Stimulated activated CD4-positive, alpha-beta T cell treated with anti-CD3 and anti-CD28 coated beads, Interleukin-1b, Interleukin-23, amount 100 ng/mL, for 48 hours (primary cell): Measurements from ENCODE around the gene CABP2.
A peak's percentile ranks its signal among the peaks of the same experiment; 100 is the strongest.

Experiments
- DNase-seq: peaks from one replicate; pipeline ENCODE4 v3.0.0-alpha.2; 2020

Gene CABP2

GRCh38 chr11:67507242-67507863, 15.9 kb downstream of the CABP2 start:
- DNase-seq: no peak

DNA sequence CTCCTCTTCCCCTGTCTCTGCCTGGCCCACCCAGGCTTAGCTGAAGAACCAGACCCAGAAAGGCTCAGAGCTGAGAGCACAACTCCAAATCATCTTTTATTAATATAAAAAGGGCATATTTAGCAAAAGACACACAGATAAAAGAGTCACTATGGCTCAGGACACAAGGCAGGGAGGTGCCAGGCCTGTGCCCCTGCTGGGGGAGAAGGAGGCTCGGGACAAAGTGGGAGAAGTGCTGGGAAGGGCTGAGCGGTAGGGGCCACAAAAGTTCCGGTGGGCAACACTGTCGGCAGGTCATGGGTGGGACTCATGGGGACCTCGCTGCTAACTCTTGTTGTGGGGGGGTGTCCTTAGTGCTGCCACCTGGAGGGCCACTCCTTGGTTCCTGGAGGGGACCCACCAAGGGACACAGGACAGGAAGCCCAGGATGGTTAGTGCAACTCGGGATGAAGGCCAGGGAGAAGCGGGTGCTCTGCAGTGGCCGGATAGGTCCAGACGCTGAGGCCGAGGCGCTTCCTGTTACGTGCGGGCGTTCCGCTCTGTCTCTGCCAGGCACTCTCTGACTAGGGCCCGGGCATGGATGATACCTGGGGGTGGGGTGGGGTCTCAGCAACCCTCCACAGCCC, 16.7 kb downstream of the CABP2 start:
- DNase-seq: no peak

DNA sequence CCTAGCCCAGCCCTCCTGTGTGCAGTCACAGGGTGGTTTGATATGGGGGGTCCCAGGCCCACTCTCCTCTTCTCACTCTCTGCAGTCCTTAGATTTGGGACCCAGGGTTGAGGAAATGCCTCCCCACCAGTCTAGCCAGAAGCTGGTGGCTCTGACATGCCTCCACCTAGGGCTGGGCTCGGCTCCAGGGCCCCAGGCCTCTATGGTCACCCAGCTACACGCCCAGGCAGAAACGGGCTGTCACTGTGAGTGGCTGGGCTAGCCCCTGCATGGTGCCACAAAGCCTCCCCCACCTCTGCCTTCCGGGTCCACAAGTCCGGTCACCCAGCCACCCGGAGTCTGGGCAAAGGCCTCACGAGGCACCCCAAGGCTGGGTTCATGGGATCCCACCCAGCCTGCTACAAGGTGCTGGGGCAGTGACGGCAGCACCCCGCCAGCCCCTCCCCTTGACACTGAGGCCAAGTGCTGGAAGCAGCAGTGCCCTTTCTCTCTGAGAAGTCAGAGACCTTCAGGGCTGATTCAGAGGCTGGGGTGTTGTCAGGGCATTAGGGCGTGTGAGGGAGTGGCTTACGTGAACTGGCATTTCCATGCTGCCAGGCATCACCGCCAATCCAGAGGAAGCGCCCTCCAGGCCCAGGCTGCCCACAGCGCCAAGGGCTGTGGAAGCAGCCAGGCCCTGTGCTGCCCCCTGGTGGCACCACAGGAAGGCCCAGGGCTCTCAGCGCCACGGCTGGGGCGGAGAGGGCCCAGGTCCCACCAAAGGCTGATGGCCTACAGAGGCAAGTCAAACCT, 17.4 kb downstream of the CABP2 start:
- peak; percentile 97 for DNase-seq

DNA sequence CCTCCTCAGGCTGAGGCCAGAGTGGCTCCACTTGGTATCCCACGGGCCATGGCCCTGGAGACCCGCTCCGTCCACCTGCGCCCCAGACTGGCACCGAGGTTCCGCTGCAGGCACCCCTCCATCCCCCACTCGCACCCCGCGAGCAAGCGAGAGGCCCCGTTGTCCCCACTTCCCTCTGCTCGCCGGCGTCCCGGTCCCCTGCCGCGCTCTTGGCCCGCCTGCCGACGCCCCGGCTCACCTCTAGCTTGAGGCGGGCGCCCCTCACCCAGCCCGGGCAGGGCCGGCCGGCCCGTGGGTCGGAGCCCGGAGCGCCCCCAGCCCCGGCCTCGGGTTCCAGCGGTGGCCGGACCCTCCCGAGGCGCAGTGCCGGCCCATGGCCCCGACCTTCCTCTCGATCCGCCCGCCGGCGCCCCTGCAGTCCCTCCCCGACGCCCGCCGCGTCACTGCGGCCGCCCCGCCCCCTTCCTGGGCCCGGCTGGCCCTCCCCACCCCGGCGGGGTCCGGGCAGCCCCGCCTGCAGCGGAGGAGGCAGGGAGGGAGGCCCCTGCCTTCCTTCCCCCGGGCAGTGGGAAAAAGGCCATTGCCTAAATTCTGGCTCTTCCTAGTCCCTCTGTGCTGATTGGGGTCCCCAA, 18.2 kb downstream of the CABP2 start, which contains the start of gene PITPNM1:
PITPNM1 (minus strand) TSS at position 414 of the 632 bp plus-strand sequence. CDS start 1,183 bp downstream, outside the sequence.
- DNase-seq: peak; percentile 69

DNA sequence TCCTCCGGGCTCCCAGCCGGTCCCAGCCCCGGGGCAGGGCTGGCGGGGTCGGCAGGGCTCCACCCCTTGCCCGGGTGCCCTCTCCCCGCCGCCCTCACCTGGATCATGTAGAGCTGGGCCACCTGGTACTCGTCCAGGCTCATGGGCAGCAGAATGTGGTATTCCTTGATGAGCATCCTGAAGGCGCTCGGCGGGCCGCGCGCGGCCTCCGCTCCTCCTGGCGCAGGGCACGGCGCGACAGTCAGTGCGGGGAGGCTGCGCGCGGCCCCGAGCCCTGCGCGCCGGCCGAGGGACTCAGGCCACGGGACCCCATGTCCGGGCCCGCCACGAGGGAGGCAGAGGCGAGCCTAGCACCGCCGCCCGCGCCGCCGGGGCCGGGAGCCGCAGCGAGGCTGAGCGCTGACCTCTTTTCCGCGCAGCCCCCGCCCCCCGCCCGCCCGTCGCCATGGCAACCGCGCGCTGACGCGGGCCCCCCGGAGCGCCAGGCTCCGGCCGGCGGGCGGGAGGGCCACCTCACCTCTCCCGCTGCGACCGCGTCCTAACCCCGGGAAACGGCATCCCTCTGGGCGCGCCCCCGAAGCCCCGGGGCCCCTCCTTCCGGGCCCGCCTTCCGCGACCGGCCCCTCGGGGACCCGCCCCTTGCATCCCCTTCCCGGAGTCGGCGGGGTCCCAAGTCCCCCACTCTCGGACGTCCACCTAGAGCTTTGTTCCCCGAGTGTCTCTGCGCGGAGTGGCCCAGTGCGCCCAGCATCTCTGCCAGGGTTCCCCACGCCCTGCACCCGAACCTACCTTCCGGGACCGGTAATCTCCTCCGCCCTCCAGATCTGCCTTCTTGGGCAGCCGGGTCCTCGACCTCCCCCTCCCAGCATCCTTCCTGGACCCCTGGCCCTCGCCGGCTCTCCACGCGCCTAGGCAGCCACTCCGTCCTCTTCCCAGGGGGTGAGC, 19.0 kb downstream of the CABP2 start:
- no peak for DNase-seq

- no peak for DNase-seq
Observed at GRCh38 chr11:67503119-67504004, 19.9 kb downstream of the CABP2 start.

GRCh38 chr11:67502328-67502979, 20.8 kb downstream of the CABP2 start:
- no peak for DNase-seq

DNA sequence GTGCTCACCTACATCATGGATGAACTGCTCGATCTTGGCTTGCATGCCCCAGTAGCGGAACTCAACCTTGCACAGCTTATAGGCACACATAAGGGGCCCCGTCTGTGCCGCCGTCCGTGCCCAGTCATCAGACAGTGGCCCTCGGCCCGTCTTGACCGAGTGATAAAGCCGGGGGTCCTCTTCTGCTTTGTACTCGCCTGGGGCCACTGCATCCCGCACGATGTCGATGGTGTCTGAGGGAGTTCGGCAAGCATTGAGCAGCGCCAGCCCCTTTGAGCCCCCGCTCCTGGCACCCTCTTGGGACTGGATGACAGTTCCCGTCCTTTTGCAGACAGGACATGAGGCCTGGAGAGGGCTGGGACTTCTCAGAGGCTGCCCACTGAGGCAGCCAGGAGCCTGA, 21.4 kb downstream of the CABP2 start:
- DNase-seq: no peak

DNA sequence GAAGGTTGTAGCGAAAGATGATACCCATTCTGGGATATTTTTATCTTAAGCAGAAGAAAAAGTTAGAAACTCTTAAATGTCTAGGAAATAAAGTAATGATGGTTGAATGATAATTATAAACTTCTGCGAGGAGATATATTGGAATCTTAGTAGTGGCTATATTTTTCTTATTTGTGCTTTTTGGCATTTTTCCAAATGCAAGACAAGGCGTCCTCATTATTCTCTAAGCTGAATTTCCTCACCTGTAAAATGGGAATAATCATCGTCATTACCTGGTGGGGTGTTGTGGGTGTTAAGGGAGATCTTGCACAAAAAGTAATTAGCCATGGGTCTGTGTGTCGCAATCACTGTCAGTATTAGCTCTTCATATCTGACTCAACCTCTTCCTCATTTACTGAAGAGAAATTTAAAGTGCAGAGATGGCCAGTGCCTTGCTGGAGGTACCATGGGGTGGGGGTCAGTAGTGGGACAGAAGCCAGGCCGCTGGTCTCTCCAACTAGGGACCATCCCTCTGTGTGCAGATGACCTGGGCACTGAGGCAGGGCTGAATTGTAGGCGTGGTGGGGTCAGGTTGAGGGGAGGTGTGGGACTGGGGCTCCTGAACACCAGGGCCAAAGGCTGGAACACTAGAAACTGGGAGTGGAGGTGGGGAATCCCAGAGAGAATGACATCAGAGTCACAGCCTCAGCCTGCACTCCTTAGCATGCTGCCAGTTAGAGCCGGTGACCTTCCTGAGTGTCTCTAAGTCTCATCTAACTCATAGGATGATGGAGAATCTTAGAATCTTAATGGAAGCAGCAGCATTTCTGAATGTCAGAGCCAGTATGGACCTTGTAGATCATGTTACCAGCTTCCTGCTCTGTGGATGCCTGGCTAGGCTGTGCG, 22.2 kb downstream of the CABP2 start:
- DNase-seq: no peak

GRCh38 chr11:67500484-67500821, 22.8 kb downstream of the CABP2 start:
- no peak for DNase-seq

- no peak for DNase-seq
Observed at GRCh38 chr11:67499808-67500483, 23.3 kb downstream of the CABP2 start.

DNA sequence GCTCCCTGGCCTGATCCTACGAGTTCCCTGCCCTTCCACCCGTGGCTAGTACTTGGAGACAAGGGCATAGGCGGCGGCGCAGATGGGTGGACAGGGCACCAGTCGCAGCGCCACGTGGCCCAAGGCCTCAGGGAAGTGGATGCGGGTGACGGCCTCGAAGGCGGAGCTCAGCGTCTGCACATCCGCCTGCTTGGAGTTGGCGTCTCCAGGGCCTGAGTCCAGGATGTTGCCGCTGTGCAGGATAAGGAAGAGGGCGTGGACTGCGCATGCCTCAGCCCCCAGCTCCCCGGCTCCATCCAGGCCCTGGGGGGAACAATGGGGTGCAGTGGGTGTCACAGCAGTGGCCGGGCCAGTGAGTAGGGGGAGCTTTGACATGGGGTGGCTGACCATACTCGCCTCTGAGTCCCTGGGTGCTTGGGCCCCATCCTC, 24.7 kb downstream of the CABP2 start:
- DNase-seq: no peak

- DNase-seq: no peak
Observed at GRCh38 chr11:67497656-67498291, 25.5 kb downstream of the CABP2 start.

GRCh38 chr11:67496113-67496512, 27.1 kb downstream of the CABP2 start:
- DNase-seq: no peak

DNA sequence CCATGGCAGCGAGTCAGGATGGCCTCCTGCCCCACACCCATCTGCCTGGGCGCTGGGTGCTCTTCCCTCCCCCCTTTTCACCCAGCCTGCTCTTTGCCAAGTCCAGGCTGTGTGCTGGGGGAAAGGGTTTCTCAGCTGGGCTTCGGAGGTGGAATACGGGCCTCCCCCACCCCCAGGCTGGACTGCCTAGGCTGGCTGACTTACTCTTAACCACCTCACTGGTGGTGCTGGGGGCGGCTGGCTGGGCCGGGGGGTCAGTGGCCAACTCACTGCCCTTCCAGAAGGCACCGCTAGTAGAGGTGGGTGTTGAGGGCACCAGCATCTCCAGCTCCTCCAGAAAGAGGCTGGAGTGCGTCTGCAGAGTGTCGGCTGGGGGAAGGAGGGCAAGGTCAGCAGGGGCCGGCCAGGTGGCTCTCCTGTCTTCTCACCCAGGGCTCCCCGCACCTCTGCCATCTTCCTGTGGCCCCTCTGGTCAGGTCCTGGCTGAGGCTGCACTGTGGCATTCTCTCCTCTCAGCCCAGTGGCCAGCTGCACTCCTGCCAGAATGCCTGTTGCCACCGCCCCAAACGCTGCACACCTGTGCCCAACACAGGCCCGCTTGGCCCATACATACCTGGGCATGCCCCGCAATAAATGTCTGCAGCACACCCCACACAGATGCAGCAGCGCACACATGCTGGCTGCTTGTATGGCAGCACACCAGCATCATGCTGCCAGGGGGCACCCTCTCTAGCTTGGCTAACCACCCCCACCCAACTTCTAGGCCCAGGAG, 27.8 kb downstream of the CABP2 start:
- no peak for DNase-seq

DNA sequence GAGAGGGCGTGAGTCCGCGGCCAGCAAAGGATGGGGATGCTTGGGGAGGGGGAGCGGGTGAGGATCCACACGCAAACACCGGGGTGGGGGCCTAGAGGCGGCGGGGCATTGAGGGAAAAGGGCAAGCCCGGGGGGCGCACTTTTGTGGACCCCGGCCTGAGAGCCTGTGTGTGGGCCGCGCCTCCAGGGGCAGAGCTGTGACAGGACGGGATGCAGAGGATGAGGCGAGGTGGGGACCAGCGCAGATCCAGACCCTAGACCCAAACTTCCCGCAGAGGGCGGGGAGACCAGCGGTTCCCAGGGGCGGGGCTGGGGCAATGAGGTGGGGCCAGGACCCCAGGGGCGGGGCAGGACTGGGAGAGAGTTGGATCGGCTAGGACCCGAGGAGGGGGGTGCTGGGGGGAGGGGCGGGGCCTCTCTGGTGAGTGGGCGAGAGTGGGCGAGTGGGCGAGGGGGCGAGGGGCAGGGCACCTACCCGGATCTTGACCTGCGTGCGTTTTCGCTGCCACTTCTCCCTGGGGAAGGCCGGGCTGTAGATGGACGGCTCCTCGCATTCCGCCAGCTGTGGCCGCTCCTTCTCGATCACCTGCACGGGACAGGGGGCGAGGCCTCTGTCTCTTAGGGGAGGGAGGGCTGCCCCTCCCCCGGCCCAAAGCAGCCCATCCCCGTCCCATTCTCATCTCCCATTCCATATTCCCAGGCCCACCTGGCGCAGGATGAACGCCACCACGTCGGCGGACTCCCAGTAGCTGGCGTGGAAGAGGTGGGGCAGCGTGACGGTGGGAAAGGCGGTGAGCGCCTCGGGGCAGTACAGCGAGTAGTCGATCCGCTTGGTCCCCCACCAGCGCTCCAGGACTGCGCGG, 28.6 kb downstream of the CABP2 start:
- no peak for DNase-seq
